K562 (cell line): ENCODE measurements around the gene USP32. TPM values are rescaled to one million over a fixed set of nuclear protein-coding genes. Genes with fewer than 3 reads are reported as not detected.

Source experiments
- ATAC-seq: fragments of 200-7000 bp; cut with Tn5 transposase; 3 replicates; pipeline ENCODE4 v1.9.1; 2020; ENCODE audit warnings: moderate library complexity
- BruUV-seq: library from RNA; stranded (reverse); fragments of 400-500 nt; replicated peaks from 2 replicates; lab custom pipeline; 2021; lab: Mats Ljungman, UMichigan
- CTCF ChIA-PET: fragments of 300-600 bp; formaldehyde crosslinking; extraction: SDS; loops from one replicate; lab custom pipeline; 2021; ENCODE audit warnings: low intra/inter-chr PET ratio; lab: Yijun Ruan, JAX
- POLR2A ChIA-PET: fragments of 300-600, 350-650 bp; sonication (Branson Sonifier 250); formaldehyde crosslinking; extraction: SDS; loops from one replicate; lab custom pipeline; 2021; ENCODE audit warnings: antibody characterized with exemption, inconsistent platforms; lab: Yijun Ruan, JAX
- DNase-seq, 4 experiments: peaks; one replicate each; pipeline versions ENCODE4 v3.0.0 to v3.0.0-alpha.2; 2011 to 2018; ENCODE audit warnings: low spot score in 3 of 4, mixed read lengths in 3 of 4; ENCODE audit errors: extremely low read depth in 1 of 4
- FAIRE-seq: peaks from 2 replicates; lab custom pipeline; 2011; peaks lifted over from hg19 to GRCh38; lab: Jason Lieb, UNC
- H2AFZ ChIP-seq: 2 replicates; pipeline ENCODE4 v1.6.0; 2011; ENCODE audit warnings: low read depth, low read length, control low read depth, inconsistent platforms
- H3K27ac ChIP-seq: fragments of 200-600 bp; 3 replicates; pipeline ENCODE4 v1.8.0; 2011; ENCODE audit warnings: low read depth, mild to moderate bottlenecking, control low read depth, inconsistent platforms, low read length, moderate library complexity, mixed read lengths; ENCODE audit errors: extremely low read depth
- H3K27me3 ChIP-seq, 2 experiments: fragments of 300-600 bp in 1 of 2; 2 replicates in 1 of 2; 3 replicates in 1 of 2; pipeline versions ENCODE4 v1.6.0 to v1.8.0; 2011; ENCODE audit warnings: inconsistent platforms in 2 of 2, low read length in 2 of 2, mild to moderate bottlenecking in 1 of 2, mixed read lengths in 1 of 2, moderate library complexity in 1 of 2; ENCODE audit not compliant: control insufficient read depth in 2 of 2, insufficient read depth in 2 of 2
- H3K36me3 ChIP-seq: fragments of 300-600 bp; 3 replicates; pipeline ENCODE4 v1.8.0; 2011; ENCODE audit warnings: mild to moderate bottlenecking, low read length, inconsistent platforms; ENCODE audit not compliant: control insufficient read depth, insufficient read depth
- H3K4me1 ChIP-seq, 2 experiments: fragments of 200-600 bp in 1 of 2; replicated peaks in 1 of 2; 2 replicates in 1 of 2; 3 replicates in 1 of 2; pipeline versions ENCODE4 v1.5.1 to v1.8.0; 2011; ENCODE audit warnings: inconsistent platforms in 2 of 2, low read length in 2 of 2, mild to moderate bottlenecking in 1 of 2, mixed read lengths in 1 of 2, moderate library complexity in 1 of 2; ENCODE audit not compliant: control insufficient read depth in 2 of 2, insufficient read depth in 2 of 2
- H3K4me2 ChIP-seq: 2 replicates; pipeline ENCODE4 v1.6.1; 2011; ENCODE audit warnings: low read length, control low read depth, inconsistent platforms, mixed read lengths; ENCODE audit not compliant: insufficient read depth
- H3K4me3 ChIP-seq: fragments of 200-600 bp; sonication (generic), shearing (Covaris generic); 2 replicates; pipeline ENCODE4 v1.5.1; 2016; ENCODE audit warnings: control low read depth, inconsistent platforms
- H3K79me2 ChIP-seq: fragments of 200-600 bp; 3 replicates; pipeline ENCODE4 v1.8.0; 2011; ENCODE audit warnings: low read length, inconsistent platforms; ENCODE audit not compliant: control insufficient read depth, insufficient read depth
- H3K9ac ChIP-seq, 2 experiments: 2 replicates each; pipeline versions ENCODE4 v1.6.0 to v1.6.1; 2011; ENCODE audit warnings: low read depth in 2 of 2, low read length in 2 of 2, control low read depth in 1 of 2, inconsistent platforms in 1 of 2, mild to moderate bottlenecking in 1 of 2, mixed read lengths in 1 of 2; ENCODE audit not compliant: insufficient read depth in 1 of 2
- H3K9me1 ChIP-seq: one replicate; pipeline ENCODE4 v1.6.0; 2011; ENCODE audit warnings: inconsistent platforms, mild to moderate bottlenecking, low read length, moderate library complexity; ENCODE audit not compliant: control insufficient read depth, insufficient read depth
- H3K9me3 ChIP-seq: replicated peaks from 2 replicates; pipeline ENCODE4 v1.5.1; 2011; ENCODE audit warnings: low read depth, low read length, inconsistent platforms; ENCODE audit not compliant: control insufficient read depth, insufficient read depth
- H4K20me1 ChIP-seq: replicated peaks from 2 replicates; pipeline ENCODE4 v1.6.1; 2011; ENCODE audit warnings: low read length, inconsistent platforms, mixed read lengths; ENCODE audit not compliant: control insufficient read depth, insufficient read depth
- CBX5 ChIP-seq: IDR thresholded peaks from 2 replicates; pipeline ENCODE4 v1.6.1; 2014; ENCODE audit warnings: low read depth, borderline replicate concordance
- WGBS: fragments of 100-300 bp; shearing (Covaris generic); methylation state at CpG from one replicate; pipeline ENCODE4 v1.1.6; 2016; ENCODE audit warnings: low coverage, mixed read lengths; ENCODE audit not compliant: insufficient coverage; ENCODE audit errors: missing lambda C conversion rate; 5-methylcytosine and 5-hydroxymethylcytosine counted together
- in situ Hi-C: fragments of 300-500 bp; cut with MboI; formaldehyde crosslinking; loops from 4 replicates; pipeline ENCODE4 v1.15.0; 2018; ENCODE audit warnings: inconsistent platforms, mixed read lengths
- intact Hi-C: fragments of 100-400 bp; cut with micrococcal nuclease; formaldehyde crosslinking; loops from 2 replicates; pipeline ENCODE4 v1.14.2; 2022
- polyA plus RNA-seq, 8 experiments: library from polyadenylated mRNA; depleted of rRNA in 4 of 8; stranded (reverse) in 5 of 8; unstranded in 3 of 8; fragments of >200 nt; fragmentation: Nextera tagmentation in 2 of 8; fragmentation: Illumina TruSeq in 1 of 8; extraction: Ambion mirVana in 2 of 8; extraction: Trizol in 1 of 8; gene quantifications; 2 replicates each; pipeline versions ENCODE4 v1.2.1 to v1.2.3, GENCODE V29; 2011 to 2014; ENCODE audit warnings: inconsistent platforms in 1 of 8, missing spikeins in 1 of 8
- total RNA-seq, 7 experiments: library from RNA; depleted of rRNA in 6 of 7; stranded (reverse); fragments of >200 nt in 6 of 7; fragmentation: Illumina TruSeq in 2 of 7; extraction: Trizol in 2 of 7; gene quantifications; 2 replicates each; pipeline versions ENCODE4 v1.2.1 to v1.2.3, GENCODE V29; 2011 to 2021; ENCODE audit warnings: low replicate concordance in 1 of 7
- TF ChIP-seq, protein P1 (sequence below), 3 experiments: fragments of 200-800 bp in 1 of 3; fragments of 250-450 bp in 1 of 3; fragments of 450-650 bp in 1 of 3; sonication (Bioruptor Pico) in 1 of 3; sonication (Bioruptor generic) in 1 of 3; formaldehyde crosslinking in 1 of 3; IDR thresholded peaks; 2 replicates each; pipeline versions ENCODE4 v1.6.1 to v1.8.0; 2016 to 2022; ENCODE audit warnings: mild to moderate bottlenecking in 2 of 3, missing genetic modification characterization in 2 of 3, missing compliant biosample characterization in 1 of 3, moderate library complexity in 1 of 3

The USP32 gene
- total and polyA plus RNA-seq, 9 of the 15 experiments (the other 6 are each of a cell fraction or from before 2014, with no cell fraction given) = 18.0 to 69.3 (median 47.1) TPM

DNA sequence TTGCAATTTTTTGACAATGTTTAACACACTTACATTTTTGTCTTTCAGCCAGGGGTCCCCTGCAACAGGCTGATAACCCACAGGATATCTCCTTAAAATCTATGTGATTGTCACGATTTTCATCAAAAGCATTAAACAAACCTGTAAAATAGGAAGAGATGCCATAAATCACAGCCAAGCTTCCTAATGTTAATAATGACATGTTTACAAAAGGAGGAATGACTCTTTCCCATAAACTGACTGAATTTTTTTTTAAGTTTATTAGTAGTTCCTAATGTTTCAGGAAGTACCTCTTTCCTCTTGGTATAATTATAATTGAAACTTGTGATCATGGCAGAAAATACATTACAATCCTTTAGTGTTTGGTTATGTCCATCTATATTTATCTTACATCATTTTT, 122.5 kb downstream of the USP32 start:
- no peak overlapping the region for H3K4me3 ChIP-seq
- H4K20me1 ChIP-seq = no peaks in the 10 kb centered on the region
- no peak for FAIRE-seq
- H2AFZ ChIP-seq = no peak overlapping the region
- no peak for ATAC-seq
- no peaks in the 10 kb centered on the region for H3K9me3 ChIP-seq
- no peaks in the 10 kb centered on the region for H3K9me1 ChIP-seq
- no peak overlapping the region for H3K4me2 ChIP-seq
- ChIA-PET CTCF (no interaction called here), POLR2A (no interaction called here)
- H3K9ac ChIP-seq = no peak overlapping the region
- no peaks in the 10 kb centered on the region for H3K27me3 ChIP-seq
- no peak overlapping the region for H3K27ac ChIP-seq
- no peak for DNase-seq
- TF ChIP-seq, protein P1, sequence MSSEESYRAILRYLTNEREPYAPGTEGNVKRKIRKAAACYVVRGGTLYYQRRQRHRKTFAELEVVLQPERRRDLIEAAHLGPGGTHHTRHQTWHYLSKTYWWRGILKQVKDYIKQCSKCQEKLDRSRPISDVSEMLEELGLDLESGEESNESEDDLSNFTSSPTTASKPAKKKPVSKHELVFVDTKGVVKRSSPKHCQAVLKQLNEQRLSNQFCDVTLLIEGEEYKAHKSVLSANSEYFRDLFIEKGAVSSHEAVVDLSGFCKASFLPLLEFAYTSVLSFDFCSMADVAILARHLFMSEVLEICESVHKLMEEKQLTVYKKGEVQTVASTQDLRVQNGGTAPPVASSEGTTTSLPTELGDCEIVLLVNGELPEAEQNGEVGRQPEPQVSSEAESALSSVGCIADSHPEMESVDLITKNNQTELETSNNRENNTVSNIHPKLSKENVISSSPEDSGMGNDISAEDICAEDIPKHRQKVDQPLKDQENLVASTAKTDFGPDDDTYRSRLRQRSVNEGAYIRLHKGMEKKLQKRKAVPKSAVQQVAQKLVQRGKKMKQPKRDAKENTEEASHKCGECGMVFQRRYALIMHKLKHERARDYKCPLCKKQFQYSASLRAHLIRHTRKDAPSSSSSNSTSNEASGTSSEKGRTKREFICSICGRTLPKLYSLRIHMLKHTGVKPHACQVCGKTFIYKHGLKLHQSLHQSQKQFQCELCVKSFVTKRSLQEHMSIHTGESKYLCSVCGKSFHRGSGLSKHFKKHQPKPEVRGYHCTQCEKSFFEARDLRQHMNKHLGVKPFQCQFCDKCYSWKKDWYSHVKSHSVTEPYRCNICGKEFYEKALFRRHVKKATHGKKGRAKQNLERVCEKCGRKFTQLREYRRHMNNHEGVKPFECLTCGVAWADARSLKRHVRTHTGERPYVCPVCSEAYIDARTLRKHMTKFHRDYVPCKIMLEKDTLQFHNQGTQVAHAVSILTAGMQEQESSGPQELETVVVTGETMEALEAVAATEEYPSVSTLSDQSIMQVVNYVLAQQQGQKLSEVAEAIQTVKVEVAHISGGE (CRISPR knock-in tag; IDR thresholded peaks at IDR 0.05) = peak in 1 of 3 experiments; percentile 51; a peak in 1 of 6 replicates
- no peak for TF ChIP-seq CBX5
- peaks cover 50% of the 10 kb centered on the region for H3K36me3 ChIP-seq
- BruUV-seq = no TSS peak
- no peaks in the 10 kb centered on the region; a peak in 1 of 5 replicates for H3K4me1 ChIP-seq
- in situ Hi-C loops = no loop called here
- intact Hi-C loops = no loop called here
- peaks cover 14% of the 10 kb centered on the region; the same call in 2 of the 3 replicates for H3K79me2 ChIP-seq
- WGBS = 53% methylated on average over 1 of the region's 1 CpG
